Kidney (tissue), 14 donors: ENCODE data around the gene A4GNT. TPM values are rescaled to one million over a fixed set of nuclear protein-coding genes. Genes with fewer than 3 reads are reported as not detected.

Source experiments
- DNase-seq, 5 donors: peaks; one replicate each; pipeline ENCODE4 v3.0.0-alpha.2; 2013 to 2020
- FAIRE-seq: peaks from 2 replicates; lab custom pipeline; 2012; peaks lifted over from hg19 to GRCh38; lab: Jason Lieb, UNC
- H3K27ac ChIP-seq, 2 donors: one replicate each; pipeline ENCODE4 v1.7.0; 2013; ENCODE audit warnings: low read depth in 2 of 2, low read length in 2 of 2, inconsistent platforms in 1 of 2
- H3K27me3 ChIP-seq: one replicate; pipeline ENCODE4 v1.7.1; 2013; ENCODE audit warnings: low read length, inconsistent platforms; ENCODE audit not compliant: control insufficient read depth, insufficient read depth
- H3K36me3 ChIP-seq, 3 donors: one replicate each; pipeline versions ENCODE4 v1.7.0 to v1.7.1; 2013; ENCODE audit warnings: low read length in 3 of 3, control low read depth in 1 of 3, inconsistent platforms in 1 of 3; ENCODE audit not compliant: insufficient read depth in 3 of 3, control insufficient read depth in 2 of 3
- H3K4me1 ChIP-seq, 3 donors: one replicate each; pipeline versions ENCODE4 v1.7.0 to v1.7.1; 2013; ENCODE audit warnings: low read length in 3 of 3, inconsistent platforms in 1 of 3, low read depth in 1 of 3; ENCODE audit not compliant: control insufficient read depth in 2 of 3, insufficient read depth in 2 of 3
- H3K4me3 ChIP-seq, 3 donors: one replicate each; pipeline versions ENCODE4 v1.7.0 to v1.8.1; 2013; ENCODE audit warnings: low read length in 3 of 3, control low read depth in 1 of 3, inconsistent platforms in 1 of 3
- H3K9ac ChIP-seq, 3 donors: one replicate each; pipeline versions ENCODE4 v1.7.0 to v1.7.1; 2013; ENCODE audit warnings: low read length in 3 of 3, control low read depth in 1 of 3, inconsistent platforms in 1 of 3
- H3K9me3 ChIP-seq, 3 donors: one replicate each; pipeline versions ENCODE4 v1.7.0 to v1.7.1; 2013; ENCODE audit warnings: low read length in 3 of 3, control low read depth in 1 of 3, inconsistent platforms in 1 of 3; ENCODE audit not compliant: control insufficient read depth in 2 of 3, insufficient read depth in 1 of 3
- intact Hi-C: fragments of 100-400 bp; cut with DNase I; formaldehyde crosslinking; loops from one replicate; pipeline ENCODE4 v1.11.1; 2022
- polyA plus RNA-seq: library from polyadenylated mRNA; stranded (reverse); fragments of 350-450 nt; fragmentation: Illumina TruSeq; extraction: RNeasy Lipid Tissue Mini Kit (QIAGEN cat#74804); gene quantifications from one replicate; pipeline ENCODE4 v1.2.3, GENCODE V29; 2014; ENCODE audit warnings: low read depth, low replicate concordance; ENCODE audit not compliant: insufficient read depth
- total RNA-seq: library from RNA; stranded (reverse); fragmentation: NEBNext Ultra II Directional; extraction: Animal tissue kit (Norgen Biotek cat#: 25700); gene quantifications from one replicate; pipeline ENCODE4 v1.2.1, GENCODE V29; 2021
- TF ChIP-seq, protein P1 (sequence below): IDR thresholded peaks from 3 replicates; pipeline ENCODE4 v1.5.1; 2012; ENCODE audit warnings: mild to moderate bottlenecking, moderate library complexity, borderline replicate concordance; ENCODE audit not compliant: insufficient read depth; ENCODE audit errors: extremely low read depth
- donor health status: control.
- donor health status: control.
- donor health status: control.
- donor health status: control.
- donor health status: control.
- donor health status: DM: yes; HTN: yes; CAD: no.
- donor health status: Normal renal cell carcinoma (clear cell type).

Gene A4GNT
- total and polyA plus RNA-seq, 2 donors from 2014 or later: not detected

DNA sequence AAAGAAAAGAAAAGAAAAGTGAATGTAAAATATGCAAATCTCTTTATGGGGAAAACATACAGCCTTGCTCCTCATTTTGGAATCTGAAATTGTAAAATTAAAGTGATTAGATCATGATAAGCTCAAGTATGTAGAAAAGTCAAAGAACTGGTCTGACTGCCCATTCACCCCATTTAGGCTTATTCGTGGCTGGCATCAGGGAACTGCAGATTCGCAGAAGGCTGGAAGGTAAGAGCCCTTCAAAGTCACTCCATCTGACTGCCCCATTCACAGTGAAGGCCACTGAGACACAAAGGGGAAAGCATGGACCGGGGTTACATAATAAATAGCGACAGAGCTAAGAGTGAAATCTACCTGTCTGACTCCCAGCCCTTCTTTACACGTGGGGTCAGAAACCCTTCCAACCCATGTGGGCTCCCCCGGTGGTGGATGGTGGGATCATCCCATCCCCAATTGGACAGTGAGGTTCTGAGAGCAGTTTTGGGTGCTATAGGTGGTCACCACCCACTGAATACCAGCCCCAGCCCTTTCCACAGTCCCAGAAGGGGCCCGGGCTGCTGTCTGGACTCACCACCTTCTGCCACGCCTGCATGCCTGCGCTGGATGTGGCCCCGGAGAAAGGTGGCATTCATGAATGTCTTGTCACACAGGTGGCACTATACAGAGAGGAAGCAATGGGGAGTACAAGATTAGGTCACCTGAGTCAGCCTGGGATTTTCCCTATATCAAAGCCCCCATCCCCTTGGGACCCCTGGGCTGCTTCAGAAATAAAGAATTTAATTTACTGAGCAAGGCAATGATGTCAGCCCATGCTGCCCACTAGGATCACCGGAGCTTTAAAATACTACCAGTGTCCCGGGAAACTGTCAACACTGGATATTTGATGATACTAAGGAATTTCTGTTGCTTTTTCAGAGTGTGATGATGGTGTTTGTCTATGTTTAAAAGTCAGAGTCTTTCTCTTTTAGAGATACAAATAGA is 34.7 kb downstream of the A4GNT start:
- peaks cover 4 to 10% (median 5%) of the 10 kb centered on the region in 3 donors for H3K36me3 ChIP-seq
- H3K9me3 ChIP-seq: no peaks in the 10 kb centered on the region
- peak in 1 of 5 donors; percentile 1 for DNase-seq
- H3K27me3 ChIP-seq: no peaks in the 10 kb centered on the region
- TF ChIP-seq, protein P1, sequence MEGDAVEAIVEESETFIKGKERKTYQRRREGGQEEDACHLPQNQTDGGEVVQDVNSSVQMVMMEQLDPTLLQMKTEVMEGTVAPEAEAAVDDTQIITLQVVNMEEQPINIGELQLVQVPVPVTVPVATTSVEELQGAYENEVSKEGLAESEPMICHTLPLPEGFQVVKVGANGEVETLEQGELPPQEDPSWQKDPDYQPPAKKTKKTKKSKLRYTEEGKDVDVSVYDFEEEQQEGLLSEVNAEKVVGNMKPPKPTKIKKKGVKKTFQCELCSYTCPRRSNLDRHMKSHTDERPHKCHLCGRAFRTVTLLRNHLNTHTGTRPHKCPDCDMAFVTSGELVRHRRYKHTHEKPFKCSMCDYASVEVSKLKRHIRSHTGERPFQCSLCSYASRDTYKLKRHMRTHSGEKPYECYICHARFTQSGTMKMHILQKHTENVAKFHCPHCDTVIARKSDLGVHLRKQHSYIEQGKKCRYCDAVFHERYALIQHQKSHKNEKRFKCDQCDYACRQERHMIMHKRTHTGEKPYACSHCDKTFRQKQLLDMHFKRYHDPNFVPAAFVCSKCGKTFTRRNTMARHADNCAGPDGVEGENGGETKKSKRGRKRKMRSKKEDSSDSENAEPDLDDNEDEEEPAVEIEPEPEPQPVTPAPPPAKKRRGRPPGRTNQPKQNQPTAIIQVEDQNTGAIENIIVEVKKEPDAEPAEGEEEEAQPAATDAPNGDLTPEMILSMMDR: no peak
- no peak overlapping the region for H3K27ac ChIP-seq
- no peak overlapping the region for H3K9ac ChIP-seq
- FAIRE-seq: no peak
- intact Hi-C loops: no loop called here
- no peak overlapping the region for H3K4me3 ChIP-seq
- H3K4me1 ChIP-seq: no peaks in the 10 kb centered on the region

DNA sequence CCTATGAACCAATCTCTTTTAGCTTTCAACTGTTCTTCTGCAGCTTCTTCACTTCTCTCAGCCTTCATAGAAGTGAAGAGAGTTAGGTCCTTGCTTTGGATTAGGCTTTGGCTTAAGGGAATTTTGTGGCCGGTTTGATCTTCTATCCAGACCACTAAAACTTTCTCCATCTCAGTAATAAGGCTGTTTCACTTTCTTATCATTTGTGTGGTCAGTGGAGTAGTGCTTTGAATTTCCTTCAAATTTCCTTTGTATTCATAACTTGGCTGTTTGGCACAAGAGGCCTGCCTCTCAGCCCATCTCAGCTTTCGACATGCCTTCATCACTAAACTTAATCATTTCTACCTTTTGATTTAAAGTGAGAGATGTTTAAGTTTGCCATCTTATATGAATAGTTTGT is 38.5 kb downstream of the A4GNT start:
- H3K9me3 ChIP-seq: no peaks in the 10 kb centered on the region
- H3K9ac ChIP-seq: no peak overlapping the region
- DNase-seq (no peak), FAIRE-seq (no peak)
- H3K27me3 ChIP-seq: no peaks in the 10 kb centered on the region
- H3K27ac ChIP-seq: no peak overlapping the region
- TF ChIP-seq, protein P1: no peak
- H3K4me1 ChIP-seq: no peaks in the 10 kb centered on the region
- no peak overlapping the region for H3K4me3 ChIP-seq
- peaks cover 5 to 6% (median 5%) of the 10 kb centered on the region in 3 donors for H3K36me3 ChIP-seq
- intact Hi-C loops: no loop called here

DNA sequence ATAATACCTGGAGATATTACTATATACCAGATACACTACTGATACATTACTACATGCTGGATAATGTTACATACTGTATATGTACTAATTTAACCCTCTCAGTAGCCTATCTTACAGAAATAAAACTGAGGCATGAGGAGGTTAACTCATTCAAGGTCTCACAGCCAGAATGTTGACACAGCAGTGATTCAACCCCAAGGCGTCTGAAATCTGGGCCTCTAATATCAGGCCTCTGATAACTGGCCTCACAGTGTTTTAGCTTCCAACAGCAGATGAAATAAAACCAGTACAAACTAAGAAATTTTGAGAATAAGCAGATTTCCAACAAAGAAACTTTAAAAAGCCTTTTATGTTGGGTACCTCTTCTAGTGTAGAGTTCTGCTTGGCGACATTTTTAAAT is 40.2 kb downstream of the A4GNT start:
- Histone ChIP-seq H3K27me3 (no peaks in the 10 kb centered on the region), H3K36me3 (peaks cover 7 to 15% (median 9%) of the 10 kb centered on the region in 3 donors), H3K4me1 (no peaks in the 10 kb centered on the region), H3K9ac (no peak overlapping the region), H3K4me3 (no peak overlapping the region), H3K27ac (no peak overlapping the region), H3K9me3 (no peaks in the 10 kb centered on the region)
- no peak for FAIRE-seq
- no peak for DNase-seq
- TF ChIP-seq, protein P1: no peak
- intact Hi-C loops: no loop called here
